ENCODE results near the gene GNG14. TPM values are rescaled to one million over a fixed set of nuclear protein-coding genes. Genes with fewer than 3 reads are reported as not detected.

GNG14 gene
- total and polyA plus RNA-seq, 10 of the 15 experiments (the other 5 are each of a cell fraction or from before 2014, with no cell fraction given) = not detected

DNA sequence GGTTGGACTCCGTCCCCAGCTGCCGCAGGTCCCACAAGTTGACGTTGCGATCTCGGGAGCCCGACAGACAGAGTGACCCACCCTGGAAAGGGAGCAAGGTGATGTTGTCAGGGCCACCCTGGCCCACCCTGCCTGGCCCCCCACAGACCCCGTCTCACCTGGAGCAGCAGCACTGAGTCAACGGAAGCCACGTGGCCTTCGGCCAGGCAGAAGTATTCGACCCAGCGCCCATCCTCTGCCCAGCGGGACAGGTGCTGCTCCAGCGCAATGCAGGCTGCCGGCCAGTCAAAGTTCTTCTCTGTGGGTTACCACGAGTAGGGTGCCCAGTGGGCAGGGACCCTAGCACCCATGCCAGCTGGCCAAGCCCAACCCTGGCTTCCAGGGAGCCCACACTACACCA is 6.8 kb downstream of the GNG14 start:
- H3K4me2 ChIP-seq (ENCODE audit: control insufficient read depth, insufficient read depth) = no peak overlapping the region
- FAIRE-seq (no peak), DNase-seq (ENCODE audit: low read depth, low spot score) (no peak), ATAC-seq (no peak)
- CTCF ChIA-PET = interaction anchor here (1.5 kb wide), 1 partner anchor 16 kb away, joined by 7 read pairs; no protein-coding TSS in a partner anchor
- RAD21 ChIA-PET (ENCODE audit: unreplicated experiment) = no interaction called here
- H4K20me1 ChIP-seq (ENCODE audit: control insufficient read depth, insufficient read depth) = no peaks in the 10 kb centered on the region
- no TSS peak for BruUV-seq (replicated peaks)
- H2AFZ ChIP-seq (ENCODE audit: control insufficient read depth, low read depth, low read length) = no peak overlapping the region
- WGBS (ENCODE audit: insufficient coverage, insufficient replicate concordance, low lambda C conversion rate, missing lambda C conversion rate) = 86% methylated on average over 16 of the region's 16 CpGs
- H3K27me3 ChIP-seq (replicated peaks in 1 of 2; ENCODE audit: control insufficient read depth in 2 of 2, insufficient read depth in 2 of 2, low read length in 1 of 2) = no peaks in the 10 kb centered on the region
- peaks cover 9% of the 10 kb centered on the region for H3K4me1 ChIP-seq (ENCODE audit: control insufficient read depth, insufficient read depth, low read length)
- intact Hi-C loops (cut with micrococcal nuclease; ENCODE audit: unreplicated experiment) = no loop called here
- no peak overlapping the region for H3K9ac ChIP-seq (ENCODE audit: control insufficient read depth, insufficient read depth, low read length)
- no peak overlapping the region for H3K4me3 ChIP-seq
- in situ Hi-C loops (cut with MboI) = no loop called here
- POLR2A ChIA-PET = no interaction called here
- H3K79me2 ChIP-seq (ENCODE audit: control insufficient read depth, insufficient read depth, low read length) = no peaks in the 10 kb centered on the region
- SMC1A ChIA-PET (ENCODE audit: uncharacterized antibody, unreplicated experiment) = interaction anchor here (0.7 kb wide), 1 partner anchor 10 kb away, joined by 3 read pairs; no protein-coding TSS in a partner anchor
- no peaks in the 10 kb centered on the region for H3K9me3 ChIP-seq (replicated peaks; ENCODE audit: control insufficient read depth, insufficient read depth, low read length)
- TF ChIP-seq GABPA (IDR thresholded peaks at IDR 0.05; ENCODE audit: low read depth) (no peak), ZNF207 (IDR thresholded peaks at IDR 0.05; ENCODE audit: borderline replicate concordance) (no peak), PML (IDR thresholded peaks at IDR 0.05; ENCODE audit: low read length) (no peak), HDAC2 (IDR thresholded peaks at IDR 0.05) (no peak), SREBF1 (IDR thresholded peaks at IDR 0.05; ENCODE audit: low read length) (no peak)
- no peak overlapping the region for H3K27ac ChIP-seq (ENCODE audit: control insufficient read depth, insufficient read depth)
- H3K36me3 ChIP-seq (ENCODE audit: control insufficient read depth in 2 of 2, insufficient read depth in 2 of 2, low read length in 1 of 2) = peaks cover 1 to 3% of the 10 kb centered on the region in 2 experiments; a peak in 3 of 4 replicates

DNA sequence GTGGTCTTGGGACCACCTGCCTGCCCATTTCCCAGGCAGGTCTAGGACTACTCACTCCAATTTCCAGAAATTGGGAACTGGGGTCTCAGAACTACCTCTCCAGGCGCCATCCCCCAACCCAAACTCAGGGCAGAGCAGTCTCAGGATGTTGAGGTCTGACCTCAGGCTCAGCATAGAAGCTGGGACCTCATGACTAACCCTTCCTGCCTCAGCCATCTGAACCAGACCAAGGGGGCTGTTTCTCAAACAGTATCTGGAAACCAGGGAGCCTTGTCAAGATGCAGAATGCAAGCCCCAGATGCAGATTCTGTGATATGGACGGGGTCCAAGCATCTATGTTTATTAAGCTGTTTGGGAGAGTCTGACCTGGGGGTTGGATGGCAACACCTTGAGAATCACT is 7.3 kb downstream of the GNG14 start:
- ATAC-seq = no peak
- in situ Hi-C loops (cut with MboI) (no loop called here), intact Hi-C loops (cut with micrococcal nuclease; ENCODE audit: unreplicated experiment) (no loop called here)
- H3K9me3 ChIP-seq (replicated peaks; ENCODE audit: control insufficient read depth, insufficient read depth, low read length) = no peaks in the 10 kb centered on the region
- no peak for DNase-seq (ENCODE audit: low read depth, low spot score)
- peaks cover 0 to 4% of the 10 kb centered on the region in 2 experiments; a peak in 3 of 4 replicates for H3K36me3 ChIP-seq (ENCODE audit: control insufficient read depth in 2 of 2, insufficient read depth in 2 of 2, low read length in 1 of 2)
- no peaks in the 10 kb centered on the region for H4K20me1 ChIP-seq (ENCODE audit: control insufficient read depth, insufficient read depth)
- no peak for FAIRE-seq
- no peak overlapping the region for H3K27ac ChIP-seq (ENCODE audit: control insufficient read depth, insufficient read depth)
- H3K4me2 ChIP-seq (ENCODE audit: control insufficient read depth, insufficient read depth) = no peak overlapping the region
- no peak overlapping the region for H2AFZ ChIP-seq (ENCODE audit: control insufficient read depth, low read depth, low read length)
- peaks cover 9% of the 10 kb centered on the region for H3K4me1 ChIP-seq (ENCODE audit: control insufficient read depth, insufficient read depth, low read length)
- no peak overlapping the region for H3K4me3 ChIP-seq
- 24% methylated on average over 2 of the region's 2 CpGs for WGBS (ENCODE audit: insufficient coverage, insufficient replicate concordance, low lambda C conversion rate, missing lambda C conversion rate)
- SMC1A ChIA-PET (ENCODE audit: uncharacterized antibody, unreplicated experiment) = interaction anchor here (0.7 kb wide), 1 partner anchor 9 kb away, joined by 3 read pairs; no protein-coding TSS in a partner anchor
- POLR2A ChIA-PET = interaction anchor here (1.1 kb wide), 1 partner anchor 13 kb away, joined by 4 read pairs; no protein-coding TSS in a partner anchor
- RAD21 ChIA-PET (ENCODE audit: unreplicated experiment) = no interaction called here
- CTCF ChIA-PET = interaction anchor here (1.2 to 1.5 kb wide), 2 partner anchors 17 to 71 kb away, joined by 3 to 7 read pairs; no protein-coding TSS in a partner anchor
- no peaks in the 10 kb centered on the region for H3K27me3 ChIP-seq (replicated peaks in 1 of 2; ENCODE audit: control insufficient read depth in 2 of 2, insufficient read depth in 2 of 2, low read length in 1 of 2)
- no peak overlapping the region for H3K9ac ChIP-seq (ENCODE audit: control insufficient read depth, insufficient read depth, low read length)
- no peaks in the 10 kb centered on the region for H3K79me2 ChIP-seq (ENCODE audit: control insufficient read depth, insufficient read depth, low read length)
- BruUV-seq (replicated peaks) = no TSS peak
- no peak for TF ChIP-seq MTA3 (IDR thresholded peaks at IDR 0.05; ENCODE audit: borderline replicate concordance, low read length)
- no peak for TF ChIP-seq ZSCAN29 (IDR thresholded peaks at IDR 0.05)
- TF ChIP-seq IKZF1 (conservative IDR thresholded peaks at IDR 0.05) = no peak
- TF ChIP-seq, protein P1, sequence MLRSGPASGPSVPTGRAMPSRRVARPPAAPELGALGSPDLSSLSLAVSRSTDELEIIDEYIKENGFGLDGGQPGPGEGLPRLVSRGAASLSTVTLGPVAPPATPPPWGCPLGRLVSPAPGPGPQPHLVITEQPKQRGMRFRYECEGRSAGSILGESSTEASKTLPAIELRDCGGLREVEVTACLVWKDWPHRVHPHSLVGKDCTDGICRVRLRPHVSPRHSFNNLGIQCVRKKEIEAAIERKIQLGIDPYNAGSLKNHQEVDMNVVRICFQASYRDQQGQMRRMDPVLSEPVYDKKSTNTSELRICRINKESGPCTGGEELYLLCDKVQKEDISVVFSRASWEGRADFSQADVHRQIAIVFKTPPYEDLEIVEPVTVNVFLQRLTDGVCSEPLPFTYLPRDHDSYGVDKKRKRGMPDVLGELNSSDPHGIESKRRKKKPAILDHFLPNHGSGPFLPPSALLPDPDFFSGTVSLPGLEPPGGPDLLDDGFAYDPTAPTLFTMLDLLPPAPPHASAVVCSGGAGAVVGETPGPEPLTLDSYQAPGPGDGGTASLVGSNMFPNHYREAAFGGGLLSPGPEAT (IDR thresholded peaks at IDR 0.05; ENCODE audit: low read depth) = no peak
- TF ChIP-seq, protein P2, sequence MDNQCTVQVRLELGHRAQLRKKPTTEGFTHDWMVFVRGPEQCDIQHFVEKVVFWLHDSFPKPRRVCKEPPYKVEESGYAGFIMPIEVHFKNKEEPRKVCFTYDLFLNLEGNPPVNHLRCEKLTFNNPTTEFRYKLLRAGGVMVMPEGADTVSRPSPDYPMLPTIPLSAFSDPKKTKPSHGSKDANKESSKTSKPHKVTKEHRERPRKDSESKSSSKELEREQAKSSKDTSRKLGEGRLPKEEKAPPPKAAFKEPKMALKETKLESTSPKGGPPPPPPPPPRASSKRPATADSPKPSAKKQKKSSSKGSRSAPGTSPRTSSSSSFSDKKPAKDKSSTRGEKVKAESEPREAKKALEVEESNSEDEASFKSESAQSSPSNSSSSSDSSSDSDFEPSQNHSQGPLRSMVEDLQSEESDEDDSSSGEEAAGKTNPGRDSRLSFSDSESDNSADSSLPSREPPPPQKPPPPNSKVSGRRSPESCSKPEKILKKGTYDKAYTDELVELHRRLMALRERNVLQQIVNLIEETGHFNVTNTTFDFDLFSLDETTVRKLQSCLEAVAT (IDR thresholded peaks at IDR 0.05) = no peak
- TF ChIP-seq, protein P3, sequence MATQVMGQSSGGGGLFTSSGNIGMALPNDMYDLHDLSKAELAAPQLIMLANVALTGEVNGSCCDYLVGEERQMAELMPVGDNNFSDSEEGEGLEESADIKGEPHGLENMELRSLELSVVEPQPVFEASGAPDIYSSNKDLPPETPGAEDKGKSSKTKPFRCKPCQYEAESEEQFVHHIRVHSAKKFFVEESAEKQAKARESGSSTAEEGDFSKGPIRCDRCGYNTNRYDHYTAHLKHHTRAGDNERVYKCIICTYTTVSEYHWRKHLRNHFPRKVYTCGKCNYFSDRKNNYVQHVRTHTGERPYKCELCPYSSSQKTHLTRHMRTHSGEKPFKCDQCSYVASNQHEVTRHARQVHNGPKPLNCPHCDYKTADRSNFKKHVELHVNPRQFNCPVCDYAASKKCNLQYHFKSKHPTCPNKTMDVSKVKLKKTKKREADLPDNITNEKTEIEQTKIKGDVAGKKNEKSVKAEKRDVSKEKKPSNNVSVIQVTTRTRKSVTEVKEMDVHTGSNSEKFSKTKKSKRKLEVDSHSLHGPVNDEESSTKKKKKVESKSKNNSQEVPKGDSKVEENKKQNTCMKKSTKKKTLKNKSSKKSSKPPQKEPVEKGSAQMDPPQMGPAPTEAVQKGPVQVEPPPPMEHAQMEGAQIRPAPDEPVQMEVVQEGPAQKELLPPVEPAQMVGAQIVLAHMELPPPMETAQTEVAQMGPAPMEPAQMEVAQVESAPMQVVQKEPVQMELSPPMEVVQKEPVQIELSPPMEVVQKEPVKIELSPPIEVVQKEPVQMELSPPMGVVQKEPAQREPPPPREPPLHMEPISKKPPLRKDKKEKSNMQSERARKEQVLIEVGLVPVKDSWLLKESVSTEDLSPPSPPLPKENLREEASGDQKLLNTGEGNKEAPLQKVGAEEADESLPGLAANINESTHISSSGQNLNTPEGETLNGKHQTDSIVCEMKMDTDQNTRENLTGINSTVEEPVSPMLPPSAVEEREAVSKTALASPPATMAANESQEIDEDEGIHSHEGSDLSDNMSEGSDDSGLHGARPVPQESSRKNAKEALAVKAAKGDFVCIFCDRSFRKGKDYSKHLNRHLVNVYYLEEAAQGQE (IDR thresholded peaks at IDR 0.05; ENCODE audit: low read depth, low read length) = no peak
- no peak for TF ChIP-seq MYB (IDR thresholded peaks at IDR 0.05; ENCODE audit: borderline replicate concordance, low read depth, low read length)
